GM12878 (cell line): Measurements from ENCODE around the gene COQ4. TPM values are rescaled to one million over a fixed set of nuclear protein-coding genes. Genes with fewer than 3 reads are reported as not detected.

ENCODE experiments used
- ATAC-seq: fragments of 200-7000 bp; cut with Tn5 transposase; 3 replicates; pipeline ENCODE4 v1.9.1; 2020; ENCODE audit warnings: mild to moderate bottlenecking, moderate library complexity
- BruUV-seq: library from RNA; stranded (reverse); fragments of 400-500 nt; replicated peaks from 2 replicates; lab custom pipeline; 2021; lab: Mats Ljungman, UMichigan
- CTCF ChIA-PET: fragments of 300-600 bp; sonication (Branson Sonifier 250); formaldehyde crosslinking; extraction: SDS; loops from one replicate; lab custom pipeline; 2021; ENCODE audit warnings: inconsistent platforms; lab: Yijun Ruan, JAX
- POLR2A ChIA-PET: fragments of 350-600 bp; formaldehyde crosslinking; extraction: SDS; loops from one replicate; lab custom pipeline; 2021; ENCODE audit warnings: inconsistent platforms; lab: Charles Lee
- RAD21 ChIA-PET: fragments of 300-600 bp; sonication (Branson Sonifier 250); formaldehyde crosslinking; loops from one replicate; lab custom pipeline; 2023; ENCODE audit warnings: antibody characterized with exemption; ENCODE audit not compliant: unreplicated experiment; lab: Charles Lee
- SMC1A ChIA-PET: fragments of 300-600 bp; sonication (Branson Sonifier 250); formaldehyde crosslinking; loops from one replicate; lab custom pipeline; 2023; ENCODE audit not compliant: unreplicated experiment, uncharacterized antibody; lab: Charles Lee
- DNase-seq: peaks from one replicate; pipeline ENCODE4 v3.0.0-alpha.2; 2011; ENCODE audit warnings: low read depth, low spot score
- FAIRE-seq: peaks from 3 replicates; lab custom pipeline; 2011; peaks lifted over from hg19 to GRCh38; lab: Jason Lieb, UNC
- H2AFZ ChIP-seq: 2 replicates; pipeline ENCODE4 v1.6.0; 2011; ENCODE audit warnings: low read depth, low read length, control low read depth; ENCODE audit not compliant: control insufficient read depth
- H3K27ac ChIP-seq: 2 replicates; pipeline ENCODE4 v1.5.1; 2011; ENCODE audit warnings: control low read depth; ENCODE audit not compliant: control insufficient read depth, insufficient read depth
- H3K27me3 ChIP-seq, 2 experiments: replicated peaks in 1 of 2; 2 replicates each; pipeline versions ENCODE4 v1.6.0 to v1.6.1; 2011; ENCODE audit warnings: low read length in 1 of 2; ENCODE audit not compliant: control insufficient read depth in 2 of 2, insufficient read depth in 2 of 2
- H3K36me3 ChIP-seq, 2 experiments: 2 replicates each; pipeline ENCODE4 v1.5.1; 2011; ENCODE audit warnings: low read length in 1 of 2; ENCODE audit not compliant: control insufficient read depth in 2 of 2, insufficient read depth in 2 of 2
- H3K4me1 ChIP-seq: 2 replicates; pipeline ENCODE4 v1.6.1; 2011; ENCODE audit warnings: mild to moderate bottlenecking, low read length, moderate library complexity, mixed read lengths; ENCODE audit not compliant: control insufficient read depth, insufficient read depth
- H3K4me2 ChIP-seq: 2 replicates; pipeline ENCODE4 v1.6.0; 2011; ENCODE audit warnings: control low read depth; ENCODE audit not compliant: control insufficient read depth, insufficient read depth
- H3K4me3 ChIP-seq: fragments of 200-600 bp; sonication (generic); 2 replicates; pipeline ENCODE4 v1.5.1; 2016
- H3K79me2 ChIP-seq: 2 replicates; pipeline ENCODE4 v1.6.0; 2011; ENCODE audit warnings: low read length; ENCODE audit not compliant: control insufficient read depth, insufficient read depth
- H3K9ac ChIP-seq: 2 replicates; pipeline ENCODE4 v1.8.0; 2011; ENCODE audit warnings: low read length, control low read depth, mixed read lengths; ENCODE audit not compliant: control insufficient read depth, insufficient read depth
- H3K9me3 ChIP-seq: replicated peaks from 3 replicates; pipeline ENCODE4 v1.5.1; 2011; ENCODE audit warnings: mild to moderate bottlenecking, low read length; ENCODE audit not compliant: control insufficient read depth, insufficient read depth
- H4K20me1 ChIP-seq: 2 replicates; pipeline ENCODE4 v1.6.0; 2011; ENCODE audit not compliant: control insufficient read depth, insufficient read depth
- BHLHE40 ChIP-seq, 2 experiments: fragments of 450-650 bp in 1 of 2; IDR thresholded peaks; 2 replicates each; pipeline ENCODE4 v1.6.1; 2011 to 2017; ENCODE audit warnings: low read depth in 2 of 2, borderline replicate concordance in 1 of 2, improper control_type of control experiment in 1 of 2, low read length in 1 of 2, mild to moderate bottlenecking in 1 of 2
- CBX3 ChIP-seq: fragments of 200-600 bp; sonication (generic); IDR thresholded peaks from 2 replicates; pipeline ENCODE4 v1.6.1; 2016; ENCODE audit warnings: low read depth, borderline replicate concordance
- EGR1 ChIP-seq, 2 experiments: IDR thresholded peaks; 1 replicate in 1 of 2; 2 replicates in 1 of 2; pipeline ENCODE4 v1.6.1; 2011 to 2012; ENCODE audit warnings: low read depth in 2 of 2, low read length in 2 of 2, borderline replicate concordance in 1 of 2, mild to moderate bottlenecking in 1 of 2, moderate library complexity in 1 of 2
- FOXM1 ChIP-seq: IDR thresholded peaks from 2 replicates; pipeline ENCODE4 v1.6.1; 2012; ENCODE audit warnings: low read depth, mild to moderate bottlenecking, inconsistent platforms, low read length, moderate library complexity
- IRF4 ChIP-seq: IDR thresholded peaks from 2 replicates; pipeline ENCODE4 v1.6.1; 2011; ENCODE audit warnings: low read depth, low read length
- MYB ChIP-seq: fragments of 150-350 bp; IDR thresholded peaks from 2 replicates; pipeline ENCODE4 v1.6.1; 2014; ENCODE audit warnings: mild to moderate bottlenecking, low read depth, low read length, borderline replicate concordance
- NBN ChIP-seq: fragments of 450-650 bp; IDR thresholded peaks from 2 replicates; pipeline ENCODE4 v1.6.1; 2016
- NR2C1 ChIP-seq: fragments of 450-650 bp; IDR thresholded peaks from 2 replicates; pipeline ENCODE4 v1.6.1; 2017; ENCODE audit warnings: antibody characterized with exemption, mild to moderate bottlenecking, moderate library complexity
- NRF1 ChIP-seq: conservative IDR thresholded peaks from 2 replicates; pipeline ENCODE4 v1.6.1; 2011; ENCODE audit warnings: mild to moderate bottlenecking, low read depth, low read length, improper control_type of control experiment
- RUNX3 ChIP-seq: IDR thresholded peaks from 2 replicates; pipeline ENCODE4 v1.6.1; 2012; ENCODE audit warnings: low read length, inconsistent platforms
- SUZ12 ChIP-seq: fragments of 200-600 bp; sonication (generic); IDR thresholded peaks from one replicate; pipeline ENCODE4 v1.6.1; 2018; ENCODE audit warnings: antibody characterized with exemption, mild to moderate bottlenecking; ENCODE audit not compliant: unreplicated experiment
- YBX1 ChIP-seq: fragments of 450-650 bp; IDR thresholded peaks from 2 replicates; pipeline ENCODE4 v1.6.1; 2016; ENCODE audit warnings: antibody characterized with exemption
- WGBS: methylation state at CpG from one replicate; pipeline ENCODE4 v1.1.6; 2016; ENCODE audit warnings: low lambda C conversion rate; ENCODE audit not compliant: insufficient replicate concordance, insufficient coverage; ENCODE audit errors: missing lambda C conversion rate; 5-methylcytosine and 5-hydroxymethylcytosine counted together
- in situ Hi-C: fragments of 300-500 bp; cut with MboI; formaldehyde crosslinking; loops from 9 replicates; pipeline ENCODE4 v1.14.3; 2018; ENCODE audit warnings: mixed read lengths
- intact Hi-C: fragments of 100-400 bp; cut with micrococcal nuclease; formaldehyde crosslinking; loops from one replicate; pipeline ENCODE4 v1.14.2; 2022; ENCODE audit not compliant: unreplicated experiment
- polyA plus RNA-seq, 11 experiments: library from polyadenylated mRNA; depleted of rRNA in 4 of 11; unstranded in 6 of 11; stranded (reverse) in 5 of 11; fragments of >200 nt; fragmentation: Nextera tagmentation in 4 of 11; fragmentation: Illumina TruSeq in 1 of 11; extraction: Ambion mirVana in 4 of 11; extraction: Trizol in 1 of 11; gene quantifications; 1 replicate in 1 of 11; 2 replicates in 10 of 11; pipeline versions ENCODE4 v1.2.1 to v1.2.3, GENCODE V29; 2011 to 2016; ENCODE audit warnings: inconsistent platforms in 2 of 11, missing spikeins in 2 of 11, low read depth in 1 of 11
- total RNA-seq, 4 experiments: library from RNA; depleted of rRNA in 3 of 4; stranded (reverse); fragments of >200 nt in 3 of 4; fragmentation: Illumina TruSeq in 1 of 4; extraction: Trizol in 1 of 4; gene quantifications; 2 replicates each; pipeline versions ENCODE4 v1.2.1 to v1.2.3, GENCODE V29; 2013 to 2021
- TF ChIP-seq, protein P1 (sequence below): fragments of 450-650 bp; IDR thresholded peaks from 2 replicates; pipeline ENCODE4 v1.6.1; 2017; ENCODE audit warnings: antibody characterized with exemption, mild to moderate bottlenecking, moderate library complexity
- TF ChIP-seq, protein P2 (sequence below): fragments of 150-350 bp; IDR thresholded peaks from 2 replicates; pipeline ENCODE4 v1.6.1; 2014; ENCODE audit warnings: mild to moderate bottlenecking, low read depth, low read length

The COQ4 gene
- total and polyA plus RNA-seq, 10 of the 15 experiments (the other 5 are each of a cell fraction or from before 2014, with no cell fraction given): 3.8 to 64.1 (median 38.6) TPM

DNA sequence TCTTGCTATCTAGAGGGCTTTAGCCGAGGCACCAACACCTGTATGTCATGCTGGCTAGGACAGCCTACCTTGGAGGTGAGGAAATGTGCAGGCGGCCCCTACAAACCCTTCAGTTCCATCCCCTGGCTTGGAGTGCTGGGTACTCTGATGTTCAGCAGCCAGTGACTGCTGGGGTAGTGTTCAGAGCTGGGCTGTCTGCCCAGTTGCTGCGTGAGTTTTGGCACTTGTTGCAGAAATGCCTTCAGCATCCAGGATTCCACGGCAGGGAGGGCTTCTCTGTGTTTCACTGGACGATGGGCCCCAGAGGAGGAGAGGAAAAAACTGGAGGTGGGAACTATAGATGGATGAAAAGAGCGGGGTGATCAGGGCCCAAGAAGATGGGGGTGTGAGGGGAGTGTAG lies 36.2 kb upstream of the COQ4 start (continued):
- TF ChIP-seq CBX3: no peak
- TF ChIP-seq YBX1: no peak
- TF ChIP-seq RUNX3: no peak
- TF ChIP-seq BHLHE40 (IDR thresholded peaks at IDR 0.05; ENCODE audit: borderline replicate concordance in 1 of 2, low read depth in 2 of 2, low read length in 1 of 2): no peak
- TF ChIP-seq FOXM1: no peak
- TF ChIP-seq SUZ12: no peak

DNA sequence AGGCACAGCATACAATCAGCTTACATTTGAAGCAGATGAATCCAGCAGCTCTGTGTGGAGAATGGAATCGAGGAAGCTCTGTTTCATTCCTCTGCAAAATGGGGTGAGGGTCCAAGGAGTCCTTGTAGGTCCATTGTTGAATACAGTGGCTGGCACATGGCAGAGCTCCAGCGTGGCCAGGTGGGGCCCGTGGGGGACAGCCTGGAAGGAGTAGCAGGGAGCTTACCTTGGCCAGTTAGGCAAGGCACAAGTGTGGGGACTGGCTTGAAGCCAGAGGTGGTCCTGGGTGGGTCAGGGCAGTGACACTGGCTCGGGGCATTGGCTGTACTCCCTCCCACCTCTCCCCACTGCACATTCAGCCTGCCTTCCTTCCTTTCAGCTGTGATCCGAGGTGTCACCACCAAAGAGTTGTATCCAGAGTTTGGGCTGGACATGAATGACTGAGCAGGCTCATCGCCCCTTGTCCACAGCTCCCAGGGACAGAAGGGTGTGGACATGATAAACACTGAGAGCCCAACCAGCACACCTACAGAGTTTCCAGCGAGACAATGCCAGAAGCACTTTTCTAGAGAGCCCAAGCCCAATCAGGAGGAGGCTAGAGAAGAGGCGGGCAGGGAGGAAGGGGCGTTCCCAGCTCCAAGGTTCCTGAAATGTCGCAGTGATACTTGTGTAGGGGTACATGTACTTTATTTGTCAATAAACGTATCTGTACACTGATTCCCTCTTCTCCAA lies 34.2 kb upstream of the COQ4 start:
- H3K9me3 ChIP-seq: no peaks in the 10 kb centered on the region
- no peak overlapping the region for H3K4me2 ChIP-seq
- intact Hi-C loops: no loop called here
- 81% methylated on average over 11 of the region's 11 CpGs for WGBS
- H3K4me1 ChIP-seq: no peaks in the 10 kb centered on the region
- no peak overlapping the region for H3K27ac ChIP-seq
- H3K36me3 ChIP-seq: no peaks in the 10 kb centered on the region
- ChIA-PET CTCF (interaction anchor here (0.7 kb wide), 1 partner anchor 53 kb away, joined by 3 read pairs; no protein-coding TSS in a partner anchor), POLR2A (no interaction called here), SMC1A (interaction anchor here (1.0 kb wide), 1 partner anchor 74 kb away, joined by 3 read pairs; no protein-coding TSS in a partner anchor), RAD21 (no interaction called here)
- ATAC-seq (no peak), DNase-seq (no peak), FAIRE-seq (no peak)
- no TSS peak for BruUV-seq
- H3K9ac ChIP-seq: no peak overlapping the region
- no peaks in the 10 kb centered on the region for H4K20me1 ChIP-seq
- H3K4me3 ChIP-seq: no peak overlapping the region
- in situ Hi-C loops: no loop called here
- H3K79me2 ChIP-seq: no peaks in the 10 kb centered on the region
- no peak overlapping the region for H2AFZ ChIP-seq
- no peaks in the 10 kb centered on the region; a peak in 1 of 4 replicates for H3K27me3 ChIP-seq
- TF ChIP-seq, protein P1, sequence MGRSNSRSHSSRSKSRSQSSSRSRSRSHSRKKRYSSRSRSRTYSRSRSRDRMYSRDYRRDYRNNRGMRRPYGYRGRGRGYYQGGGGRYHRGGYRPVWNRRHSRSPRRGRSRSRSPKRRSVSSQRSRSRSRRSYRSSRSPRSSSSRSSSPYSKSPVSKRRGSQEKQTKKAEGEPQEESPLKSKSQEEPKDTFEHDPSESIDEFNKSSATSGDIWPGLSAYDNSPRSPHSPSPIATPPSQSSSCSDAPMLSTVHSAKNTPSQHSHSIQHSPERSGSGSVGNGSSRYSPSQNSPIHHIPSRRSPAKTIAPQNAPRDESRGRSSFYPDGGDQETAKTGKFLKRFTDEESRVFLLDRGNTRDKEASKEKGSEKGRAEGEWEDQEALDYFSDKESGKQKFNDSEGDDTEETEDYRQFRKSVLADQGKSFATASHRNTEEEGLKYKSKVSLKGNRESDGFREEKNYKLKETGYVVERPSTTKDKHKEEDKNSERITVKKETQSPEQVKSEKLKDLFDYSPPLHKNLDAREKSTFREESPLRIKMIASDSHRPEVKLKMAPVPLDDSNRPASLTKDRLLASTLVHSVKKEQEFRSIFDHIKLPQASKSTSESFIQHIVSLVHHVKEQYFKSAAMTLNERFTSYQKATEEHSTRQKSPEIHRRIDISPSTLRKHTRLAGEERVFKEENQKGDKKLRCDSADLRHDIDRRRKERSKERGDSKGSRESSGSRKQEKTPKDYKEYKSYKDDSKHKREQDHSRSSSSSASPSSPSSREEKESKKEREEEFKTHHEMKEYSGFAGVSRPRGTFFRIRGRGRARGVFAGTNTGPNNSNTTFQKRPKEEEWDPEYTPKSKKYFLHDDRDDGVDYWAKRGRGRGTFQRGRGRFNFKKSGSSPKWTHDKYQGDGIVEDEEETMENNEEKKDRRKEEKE: no peak
- TF ChIP-seq NRF1 (no peak), IRF4 (no peak), EGR1 (IDR thresholded peaks at IDR 0.05; ENCODE audit: borderline replicate concordance in 1 of 2, low read depth in 2 of 2, low read length in 2 of 2) (no peak), NBN (no peak), NR2C1 (no peak), MYB (no peak)
- TF ChIP-seq, protein P2, sequence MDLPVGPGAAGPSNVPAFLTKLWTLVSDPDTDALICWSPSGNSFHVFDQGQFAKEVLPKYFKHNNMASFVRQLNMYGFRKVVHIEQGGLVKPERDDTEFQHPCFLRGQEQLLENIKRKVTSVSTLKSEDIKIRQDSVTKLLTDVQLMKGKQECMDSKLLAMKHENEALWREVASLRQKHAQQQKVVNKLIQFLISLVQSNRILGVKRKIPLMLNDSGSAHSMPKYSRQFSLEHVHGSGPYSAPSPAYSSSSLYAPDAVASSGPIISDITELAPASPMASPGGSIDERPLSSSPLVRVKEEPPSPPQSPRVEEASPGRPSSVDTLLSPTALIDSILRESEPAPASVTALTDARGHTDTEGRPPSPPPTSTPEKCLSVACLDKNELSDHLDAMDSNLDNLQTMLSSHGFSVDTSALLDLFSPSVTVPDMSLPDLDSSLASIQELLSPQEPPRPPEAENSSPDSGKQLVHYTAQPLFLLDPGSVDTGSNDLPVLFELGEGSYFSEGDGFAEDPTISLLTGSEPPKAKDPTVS: no peak
